Measurements from ENCODE around the gene KLKB1.
"Not testable (repeated sequence)": the region's sequence is repeated elsewhere in the genome, so short reads cannot be mapped to it uniquely, and the experiment has no call there.

Gene KLKB1

GRCh38 chr4:186264660-186265059, 37.4 kb downstream of the KLKB1 start:
- H3K9ac ChIP-seq (ENCODE audit: low read depth in 1 of 2, low read length in 2 of 2): no peak overlapping the region
- H3K4me1 ChIP-seq (ENCODE audit: control insufficient read depth in 2 of 2, insufficient read depth in 2 of 2, low read length in 2 of 2): peaks cover 2 to 7% of the 10 kb centered on the region in 2 donors
- peaks cover 0 to 3% of the 10 kb centered on the region in 2 donors for H3K27me3 ChIP-seq (ENCODE audit: control insufficient read depth in 2 of 2, insufficient read depth in 2 of 2, low read length in 2 of 2)
- no peak overlapping the region for H3K27ac ChIP-seq (ENCODE audit: low read depth in 2 of 2, low read length in 2 of 2)
- H3K4me3 ChIP-seq (ENCODE audit: low read length in 2 of 2): no peak overlapping the region
- no peaks in the 10 kb centered on the region for H3K9me3 ChIP-seq (ENCODE audit: control insufficient read depth in 2 of 2, low read length in 2 of 2)
- no peaks in the 10 kb centered on the region for H3K36me3 ChIP-seq (ENCODE audit: control insufficient read depth in 2 of 2, insufficient read depth in 2 of 2, low read length in 2 of 2)

GRCh38 chr4:186265250-186265649, 37.9 kb downstream of the KLKB1 start:
- H3K9ac ChIP-seq (ENCODE audit: low read depth in 1 of 2, low read length in 2 of 2); H3K27ac ChIP-seq (ENCODE audit: low read depth in 2 of 2, low read length in 2 of 2); H3K4me3 ChIP-seq (ENCODE audit: low read length in 2 of 2); H3K27me3 ChIP-seq (ENCODE audit: control insufficient read depth in 2 of 2, insufficient read depth in 2 of 2, low read length in 2 of 2); H3K36me3 ChIP-seq (ENCODE audit: control insufficient read depth in 2 of 2, insufficient read depth in 2 of 2, low read length in 2 of 2); H3K9me3 ChIP-seq (ENCODE audit: control insufficient read depth in 2 of 2, low read length in 2 of 2); H3K4me1 ChIP-seq (ENCODE audit: control insufficient read depth in 2 of 2, insufficient read depth in 2 of 2, low read length in 2 of 2): not testable (repeated sequence)

- H3K9me3 ChIP-seq (ENCODE audit: control insufficient read depth in 2 of 2, low read length in 2 of 2): no peaks in the 10 kb centered on the region
- H3K4me1 ChIP-seq (ENCODE audit: control insufficient read depth in 2 of 2, insufficient read depth in 2 of 2, low read length in 2 of 2): peaks cover 2 to 7% of the 10 kb centered on the region in 2 donors
- H3K36me3 ChIP-seq (ENCODE audit: control insufficient read depth in 2 of 2, insufficient read depth in 2 of 2, low read length in 2 of 2): no peaks in the 10 kb centered on the region
- H3K4me3 ChIP-seq (ENCODE audit: low read length in 2 of 2): peak within 1 kb of the TSS; percentile 4 to 28
- H3K9ac ChIP-seq (ENCODE audit: low read depth in 1 of 2, low read length in 2 of 2): no peak within 1 kb of the TSS
- H3K27me3 ChIP-seq (ENCODE audit: control insufficient read depth in 2 of 2, insufficient read depth in 2 of 2, low read length in 2 of 2): peaks cover 0 to 3% of the 10 kb centered on the region in 2 donors
- H3K27ac ChIP-seq (ENCODE audit: low read depth in 2 of 2, low read length in 2 of 2): no peak within 1 kb of the TSS
These were observed 38.7 kb downstream of the KLKB1 start, which contains the start of gene F11 for GRCh38 chr4:186265683-186266652. F11 (plus strand) TSS chr4:186266189; CDS start chr4:186267137, 948 bp downstream.

DNA sequence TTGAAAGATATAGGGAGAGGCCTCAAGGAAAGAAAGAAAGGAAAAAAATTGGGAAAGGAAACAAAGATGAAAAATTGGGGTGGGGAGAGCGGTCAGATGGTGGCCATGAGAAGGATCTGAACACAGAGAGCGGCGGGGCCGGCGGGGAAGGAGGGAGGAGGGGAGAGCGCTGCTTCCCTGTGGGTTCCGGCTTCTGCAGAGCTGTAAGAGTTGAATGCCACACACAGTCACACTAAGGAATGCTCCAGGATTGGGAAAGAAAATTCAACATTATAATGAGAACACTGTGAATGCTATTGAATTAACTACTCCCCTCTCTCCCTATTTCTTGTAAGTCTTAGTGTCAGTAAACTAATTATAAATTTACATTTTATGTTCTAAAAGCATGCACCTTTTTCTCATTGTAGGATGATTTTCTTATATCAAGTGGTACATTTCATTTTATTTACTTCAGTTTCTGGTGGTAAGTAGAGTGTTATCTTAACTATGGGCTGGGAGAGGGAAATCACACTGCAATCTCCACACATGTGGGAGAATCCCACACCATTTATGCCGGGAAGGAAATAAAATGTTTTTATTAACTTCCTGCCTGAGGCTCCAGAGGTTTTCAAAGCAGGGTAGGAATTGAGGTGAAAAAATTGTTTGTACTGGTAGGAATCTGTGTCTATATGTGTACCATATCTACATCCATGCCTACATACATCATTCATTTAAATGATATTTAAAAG, 39.6 kb downstream of the KLKB1 start:
- Histone ChIP-seq H3K9me3 (ENCODE audit: control insufficient read depth in 2 of 2, low read length in 2 of 2) (no peaks in the 10 kb centered on the region), H3K4me1 (ENCODE audit: control insufficient read depth in 2 of 2, insufficient read depth in 2 of 2, low read length in 2 of 2) (peaks cover 2 to 10% of the 10 kb centered on the region in 2 donors), H3K27ac (ENCODE audit: low read depth in 2 of 2, low read length in 2 of 2) (no peak overlapping the region), H3K27me3 (ENCODE audit: control insufficient read depth in 2 of 2, insufficient read depth in 2 of 2, low read length in 2 of 2) (peaks cover 0 to 3% of the 10 kb centered on the region in 2 donors), H3K4me3 (ENCODE audit: low read length in 2 of 2) (peak overlapping the region; percentile 4 to 28), H3K36me3 (ENCODE audit: control insufficient read depth in 2 of 2, insufficient read depth in 2 of 2, low read length in 2 of 2) (no peaks in the 10 kb centered on the region), H3K9ac (ENCODE audit: low read depth in 1 of 2, low read length in 2 of 2) (no peak overlapping the region)

DNA sequence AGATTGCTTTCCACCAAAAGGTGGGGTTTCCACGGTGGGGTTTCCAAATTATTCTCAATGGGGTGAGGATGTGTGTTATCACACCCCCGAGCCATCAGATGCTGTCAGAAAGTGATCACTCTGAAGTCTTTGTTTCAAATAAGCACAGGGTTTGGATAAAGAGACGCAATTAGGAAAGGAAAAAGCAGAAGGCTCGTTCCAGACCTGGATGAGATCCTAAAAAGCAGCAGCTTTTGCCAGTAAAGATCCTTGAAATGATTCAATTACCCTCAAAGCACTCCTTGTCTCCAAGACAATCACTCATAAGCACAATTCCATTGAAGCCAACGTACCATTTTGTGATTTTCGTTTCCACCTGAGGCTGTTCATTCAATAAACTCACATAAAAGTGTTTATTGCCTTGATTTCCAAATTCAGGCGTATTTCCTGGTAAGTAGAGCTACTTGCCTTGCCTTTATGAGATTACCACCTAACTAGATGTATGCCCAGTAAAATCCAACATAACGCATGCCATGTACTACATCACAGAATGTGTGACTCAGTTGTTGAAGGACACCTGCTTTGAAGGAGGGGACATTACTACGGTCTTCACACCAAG, 43.9 kb downstream of the KLKB1 start:
- no peaks in the 10 kb centered on the region for H3K27me3 ChIP-seq (ENCODE audit: control insufficient read depth in 2 of 2, insufficient read depth in 2 of 2, low read length in 2 of 2)
- no peaks in the 10 kb centered on the region for H3K36me3 ChIP-seq (ENCODE audit: control insufficient read depth in 2 of 2, insufficient read depth in 2 of 2, low read length in 2 of 2)
- peaks cover 2 to 7% of the 10 kb centered on the region in 2 donors for H3K4me1 ChIP-seq (ENCODE audit: control insufficient read depth in 2 of 2, insufficient read depth in 2 of 2, low read length in 2 of 2)
- no peak overlapping the region for H3K9ac ChIP-seq (ENCODE audit: low read depth in 1 of 2, low read length in 2 of 2)
- H3K9me3 ChIP-seq (ENCODE audit: control insufficient read depth in 2 of 2, low read length in 2 of 2): no peaks in the 10 kb centered on the region
- H3K4me3 ChIP-seq (ENCODE audit: low read length in 2 of 2): no peak overlapping the region
- no peak overlapping the region for H3K27ac ChIP-seq (ENCODE audit: low read depth in 2 of 2, low read length in 2 of 2)

GRCh38 chr4:186272699-186273391, 45.5 kb downstream of the KLKB1 start:
- Histone ChIP-seq H3K27me3 (ENCODE audit: control insufficient read depth in 2 of 2, insufficient read depth in 2 of 2, low read length in 2 of 2) (no peaks in the 10 kb centered on the region), H3K36me3 (ENCODE audit: control insufficient read depth in 2 of 2, insufficient read depth in 2 of 2, low read length in 2 of 2) (no peaks in the 10 kb centered on the region), H3K9me3 (ENCODE audit: control insufficient read depth in 2 of 2, low read length in 2 of 2) (no peaks in the 10 kb centered on the region), H3K9ac (ENCODE audit: low read depth in 1 of 2, low read length in 2 of 2) (no peak overlapping the region), H3K4me1 (ENCODE audit: control insufficient read depth in 2 of 2, insufficient read depth in 2 of 2, low read length in 2 of 2) (peaks cover 0 to 3% of the 10 kb centered on the region in 2 donors), H3K4me3 (ENCODE audit: low read length in 2 of 2) (no peak overlapping the region), H3K27ac (ENCODE audit: low read depth in 2 of 2, low read length in 2 of 2) (no peak overlapping the region)

DNA sequence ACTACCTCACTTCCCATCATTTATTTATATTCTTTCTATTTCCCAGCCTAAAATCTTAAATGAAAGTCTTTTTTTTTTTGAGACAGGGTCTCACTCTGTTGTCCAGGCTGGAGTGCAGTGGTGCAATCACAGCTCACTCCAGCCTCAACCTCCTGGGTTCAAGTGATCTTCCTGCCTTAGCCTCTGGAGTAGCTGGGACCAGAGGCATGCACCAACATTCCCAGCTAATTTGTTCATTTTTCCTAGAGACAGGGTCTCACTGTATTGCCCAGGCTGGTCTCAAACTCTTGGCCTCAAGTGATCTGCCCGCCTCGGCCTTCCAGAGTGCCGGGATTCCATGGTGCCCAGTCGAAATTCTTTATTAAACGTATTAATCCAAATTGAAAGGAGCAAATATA, 46.1 kb downstream of the KLKB1 start:
- not testable (repeated sequence) for H3K27me3 ChIP-seq (ENCODE audit: control insufficient read depth in 2 of 2, insufficient read depth in 2 of 2, low read length in 2 of 2); H3K9ac ChIP-seq (ENCODE audit: low read depth in 1 of 2, low read length in 2 of 2); H3K4me3 ChIP-seq (ENCODE audit: low read length in 2 of 2); H3K36me3 ChIP-seq (ENCODE audit: control insufficient read depth in 2 of 2, insufficient read depth in 2 of 2, low read length in 2 of 2); H3K27ac ChIP-seq (ENCODE audit: low read depth in 2 of 2, low read length in 2 of 2); H3K4me1 ChIP-seq (ENCODE audit: control insufficient read depth in 2 of 2, insufficient read depth in 2 of 2, low read length in 2 of 2); H3K9me3 ChIP-seq (ENCODE audit: control insufficient read depth in 2 of 2, low read length in 2 of 2)

- Histone ChIP-seq H3K36me3 (ENCODE audit: control insufficient read depth in 2 of 2, insufficient read depth in 2 of 2, low read length in 2 of 2) (no peaks in the 10 kb centered on the region), H3K9ac (ENCODE audit: low read depth in 1 of 2, low read length in 2 of 2) (no peak overlapping the region), H3K4me3 (ENCODE audit: low read length in 2 of 2) (no peak overlapping the region), H3K4me1 (ENCODE audit: control insufficient read depth in 2 of 2, insufficient read depth in 2 of 2, low read length in 2 of 2) (no peaks in the 10 kb centered on the region), H3K27ac (ENCODE audit: low read depth in 2 of 2, low read length in 2 of 2) (no peak overlapping the region), H3K27me3 (ENCODE audit: control insufficient read depth in 2 of 2, insufficient read depth in 2 of 2, low read length in 2 of 2) (no peaks in the 10 kb centered on the region), H3K9me3 (ENCODE audit: control insufficient read depth in 2 of 2, low read length in 2 of 2) (no peaks in the 10 kb centered on the region)
These were observed 56.0 kb downstream of the KLKB1 start for GRCh38 chr4:186283311-186283710.

GRCh38 chr4:186285147-186285546, 57.8 kb downstream of the KLKB1 start:
- Histone ChIP-seq H3K4me1 (ENCODE audit: control insufficient read depth in 2 of 2, insufficient read depth in 2 of 2, low read length in 2 of 2) (no peaks in the 10 kb centered on the region), H3K27me3 (ENCODE audit: control insufficient read depth in 2 of 2, insufficient read depth in 2 of 2, low read length in 2 of 2) (no peaks in the 10 kb centered on the region), H3K27ac (ENCODE audit: low read depth in 2 of 2, low read length in 2 of 2) (no peak overlapping the region), H3K4me3 (ENCODE audit: low read length in 2 of 2) (no peak overlapping the region), H3K36me3 (ENCODE audit: control insufficient read depth in 2 of 2, insufficient read depth in 2 of 2, low read length in 2 of 2) (no peaks in the 10 kb centered on the region), H3K9me3 (ENCODE audit: control insufficient read depth in 2 of 2, low read length in 2 of 2) (no peaks in the 10 kb centered on the region), H3K9ac (ENCODE audit: low read depth in 1 of 2, low read length in 2 of 2) (no peak overlapping the region)

Data from mucosa of rectum (tissue), 2 donors.